Measurements from ENCODE around the gene SWSAP1. TPM values are rescaled to one million over a fixed set of nuclear protein-coding genes. Genes with fewer than 3 reads are reported as not detected.

SWSAP1 gene
- total and polyA plus RNA-seq, 2 experiments from 2014 or later, result 2.1 to 6.1 TPM

- peak overlapping the region; percentile 98 for H3K4me2 ChIP-seq
- peak overlapping the region; percentile 97 for H3K4me3 ChIP-seq
- Mint-ChIP-seq H3K9me3 (no peaks in the 10 kb centered on the region), H3K36me3 (ENCODE audit: low read depth) (peaks cover 15% of the 10 kb centered on the region), H3K27me3 (ENCODE audit: insufficient read depth, low read depth, poor library complexity) (peaks cover 30% of the 10 kb centered on the region), H3K27ac (peak overlapping the region; percentile 95), H3K4me1 (peaks cover 17% of the 10 kb centered on the region), H3K4me3 (peak overlapping the region; percentile 92)
- H3K27ac ChIP-seq (ENCODE audit: low read depth), result peak overlapping the region; percentile 96
- peaks cover 4% of the 10 kb centered on the region for H4K20me1 ChIP-seq (replicated peaks; ENCODE audit: insufficient read depth)
- TF ChIP-seq STAT1 (IDR thresholded peaks at IDR 0.05; ENCODE audit: unreplicated experiment), result no peak
- TF ChIP-seq, protein P1, sequence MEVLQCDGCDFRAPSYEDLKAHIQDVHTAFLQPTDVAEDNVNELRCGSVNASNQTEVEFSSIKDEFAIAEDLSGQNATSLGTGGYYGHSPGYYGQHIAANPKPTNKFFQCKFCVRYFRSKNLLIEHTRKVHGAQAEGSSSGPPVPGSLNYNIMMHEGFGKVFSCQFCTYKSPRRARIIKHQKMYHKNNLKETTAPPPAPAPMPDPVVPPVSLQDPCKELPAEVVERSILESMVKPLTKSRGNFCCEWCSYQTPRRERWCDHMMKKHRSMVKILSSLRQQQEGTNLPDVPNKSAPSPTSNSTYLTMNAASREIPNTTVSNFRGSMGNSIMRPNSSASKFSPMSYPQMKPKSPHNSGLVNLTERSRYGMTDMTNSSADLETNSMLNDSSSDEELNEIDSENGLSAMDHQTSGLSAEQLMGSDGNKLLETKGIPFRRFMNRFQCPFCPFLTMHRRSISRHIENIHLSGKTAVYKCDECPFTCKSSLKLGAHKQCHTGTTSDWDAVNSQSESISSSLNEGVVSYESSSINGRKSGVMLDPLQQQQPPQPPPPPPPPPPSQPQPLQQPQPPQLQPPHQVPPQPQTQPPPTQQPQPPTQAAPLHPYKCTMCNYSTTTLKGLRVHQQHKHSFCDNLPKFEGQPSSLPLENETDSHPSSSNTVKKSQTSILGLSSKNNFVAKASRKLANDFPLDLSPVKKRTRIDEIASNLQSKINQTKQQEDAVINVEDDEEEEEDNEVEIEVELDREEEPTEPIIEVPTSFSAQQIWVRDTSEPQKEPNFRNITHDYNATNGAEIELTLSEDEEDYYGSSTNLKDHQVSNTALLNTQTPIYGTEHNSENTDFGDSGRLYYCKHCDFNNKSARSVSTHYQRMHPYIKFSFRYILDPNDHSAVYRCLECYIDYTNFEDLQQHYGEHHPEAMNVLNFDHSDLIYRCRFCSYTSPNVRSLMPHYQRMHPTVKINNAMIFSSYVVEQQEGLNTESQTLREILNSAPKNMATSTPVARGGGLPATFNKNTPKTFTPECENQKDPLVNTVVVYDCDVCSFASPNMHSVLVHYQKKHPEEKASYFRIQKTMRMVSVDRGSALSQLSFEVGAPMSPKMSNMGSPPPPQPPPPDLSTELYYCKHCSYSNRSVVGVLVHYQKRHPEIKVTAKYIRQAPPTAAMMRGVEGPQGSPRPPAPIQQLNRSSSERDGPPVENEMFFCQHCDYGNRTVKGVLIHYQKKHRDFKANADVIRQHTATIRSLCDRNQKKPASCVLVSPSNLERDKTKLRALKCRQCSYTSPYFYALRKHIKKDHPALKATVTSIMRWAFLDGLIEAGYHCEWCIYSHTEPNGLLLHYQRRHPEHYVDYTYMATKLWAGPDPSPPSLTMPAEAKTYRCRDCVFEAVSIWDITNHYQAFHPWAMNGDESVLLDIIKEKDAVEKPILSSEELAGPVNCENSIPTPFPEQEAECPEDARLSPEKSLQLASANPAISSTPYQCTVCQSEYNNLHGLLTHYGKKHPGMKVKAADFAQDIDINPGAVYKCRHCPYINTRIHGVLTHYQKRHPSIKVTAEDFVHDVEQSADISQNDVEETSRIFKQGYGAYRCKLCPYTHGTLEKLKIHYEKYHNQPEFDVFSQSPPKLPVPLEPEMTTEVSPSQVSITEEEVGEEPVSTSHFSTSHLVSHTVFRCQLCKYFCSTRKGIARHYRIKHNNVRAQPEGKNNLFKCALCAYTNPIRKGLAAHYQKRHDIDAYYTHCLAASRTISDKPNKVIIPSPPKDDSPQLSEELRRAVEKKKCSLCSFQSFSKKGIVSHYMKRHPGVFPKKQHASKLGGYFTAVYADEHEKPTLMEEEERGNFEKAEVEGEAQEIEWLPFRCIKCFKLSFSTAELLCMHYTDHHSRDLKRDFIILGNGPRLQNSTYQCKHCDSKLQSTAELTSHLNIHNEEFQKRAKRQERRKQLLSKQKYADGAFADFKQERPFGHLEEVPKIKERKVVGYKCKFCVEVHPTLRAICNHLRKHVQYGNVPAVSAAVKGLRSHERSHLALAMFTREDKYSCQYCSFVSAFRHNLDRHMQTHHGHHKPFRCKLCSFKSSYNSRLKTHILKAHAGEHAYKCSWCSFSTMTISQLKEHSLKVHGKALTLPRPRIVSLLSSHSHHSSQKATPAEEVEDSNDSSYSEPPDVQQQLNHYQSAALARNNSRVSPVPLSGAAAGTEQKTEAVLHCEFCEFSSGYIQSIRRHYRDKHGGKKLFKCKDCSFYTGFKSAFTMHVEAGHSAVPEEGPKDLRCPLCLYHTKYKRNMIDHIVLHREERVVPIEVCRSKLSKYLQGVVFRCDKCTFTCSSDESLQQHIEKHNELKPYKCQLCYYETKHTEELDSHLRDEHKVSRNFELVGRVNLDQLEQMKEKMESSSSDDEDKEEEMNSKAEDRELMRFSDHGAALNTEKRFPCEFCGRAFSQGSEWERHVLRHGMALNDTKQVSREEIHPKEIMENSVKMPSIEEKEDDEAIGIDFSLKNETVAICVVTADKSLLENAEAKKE (CRISPR knock-in tag; IDR thresholded peaks at IDR 0.05), result no peak
- TF ChIP-seq REST (IDR thresholded peaks at IDR 0.05; ENCODE audit: unreplicated experiment), result no peak
- TF ChIP-seq POLR2AphosphoS5 (IDR thresholded peaks at IDR 0.05; ENCODE audit: low read depth), result no peak; the same call in 1 of the 2 replicates
- peak; percentile 3 for ATAC-seq
- no peak for DNase-seq (ENCODE audit: low spot score)
- H3K9me2 ChIP-seq (ENCODE audit: insufficient read depth), result no peaks in the 10 kb centered on the region
- H3K27me3 ChIP-seq (ENCODE audit: insufficient read depth), result peaks cover 26% of the 10 kb centered on the region
- no peaks in the 10 kb centered on the region for H3K79me2 ChIP-seq (replicated peaks; ENCODE audit: insufficient read depth)
- H3K4me1 ChIP-seq (ENCODE audit: insufficient read depth), result peaks cover 30% of the 10 kb centered on the region
- H2AFZ ChIP-seq, result no peak overlapping the region
- no peaks in the 10 kb centered on the region for H3K36me3 ChIP-seq (ENCODE audit: insufficient read depth)
- peaks cover 20% of the 10 kb centered on the region for H3F3A ChIP-seq (replicated peaks; ENCODE audit: low read depth)
These were observed 43.7 kb downstream of the SWSAP1 start for GRCh38 chr19:11418094-11418548.

Data from GM23338 (cell line).